H4 (cell line): ENCODE measurements around the gene DDX60. TPM values are rescaled to one million over a fixed set of nuclear protein-coding genes. Genes with fewer than 3 reads are reported as not detected.

Experiments used
- DNase-seq: peaks from one replicate; pipeline ENCODE4 v3.0.0-alpha.2; 2015; ENCODE audit warnings: low spot score
- total RNA-seq: library from RNA; depleted of rRNA; stranded (reverse); fragments of >200 nt; shearing (Covaris generic); gene quantifications from 2 replicates; pipeline ENCODE4 v1.2.3, GENCODE V29; 2014; rRNA removed

The DDX60 gene
- total RNA-seq, 1 experiment from 2014 or later: 30.2 TPM

DNA sequence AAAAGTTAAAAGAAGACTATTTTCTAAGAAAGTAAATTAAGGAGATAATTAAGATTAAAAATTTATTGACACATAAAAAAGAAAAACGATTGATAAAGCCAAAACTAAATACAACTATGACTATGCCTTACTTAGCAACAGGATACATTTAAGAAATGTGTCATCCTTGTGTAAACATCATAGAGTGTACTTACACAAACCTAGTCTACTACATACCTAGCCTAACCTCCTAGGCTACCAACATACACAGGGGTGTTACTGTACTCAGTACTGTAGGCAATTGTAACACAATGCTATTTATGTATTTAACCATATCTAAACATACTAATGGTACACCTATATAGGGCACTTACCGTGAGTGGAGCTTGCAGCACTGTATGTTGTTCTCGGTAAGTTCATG is 117.9 kb downstream of the DDX60 start:
- no peak for DNase-seq

DNA sequence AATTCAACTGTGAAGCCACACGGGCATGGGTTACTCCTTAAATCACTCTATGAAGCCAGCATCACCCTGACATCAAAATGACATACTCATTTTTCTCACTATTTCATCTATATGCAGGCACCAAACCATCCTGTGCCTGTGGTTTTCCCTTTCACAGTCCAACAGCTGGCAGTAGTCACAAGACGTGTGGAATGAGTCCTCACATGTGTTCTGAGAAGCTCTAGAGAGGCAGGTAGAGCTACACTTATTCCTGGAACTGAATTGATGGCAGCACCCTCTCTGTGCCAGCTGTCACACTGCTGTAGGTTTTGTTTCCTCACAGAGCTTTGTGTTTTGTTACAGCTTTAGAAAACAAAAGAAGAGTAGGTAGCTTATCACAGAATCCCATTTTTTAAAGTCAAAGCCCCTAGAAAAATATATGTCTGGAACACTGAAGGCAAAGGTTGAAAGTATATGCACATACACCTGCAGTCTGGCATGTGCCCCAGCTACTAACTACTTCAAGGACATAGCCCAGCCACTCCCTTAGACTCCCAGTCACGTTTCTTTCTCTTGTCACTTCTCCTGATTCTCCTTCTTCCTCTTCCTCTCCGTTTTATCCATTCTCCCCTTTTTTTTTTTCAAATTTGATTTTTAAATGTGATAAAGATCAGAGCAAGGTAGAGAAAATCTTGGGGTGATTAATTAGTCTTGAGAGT is 119.1 kb downstream of the DDX60 start:
- no peak for DNase-seq

GRCh38 chr4:168197926-168198325 is 120.6 kb downstream of the DDX60 start:
- DNase-seq: no peak

DNA sequence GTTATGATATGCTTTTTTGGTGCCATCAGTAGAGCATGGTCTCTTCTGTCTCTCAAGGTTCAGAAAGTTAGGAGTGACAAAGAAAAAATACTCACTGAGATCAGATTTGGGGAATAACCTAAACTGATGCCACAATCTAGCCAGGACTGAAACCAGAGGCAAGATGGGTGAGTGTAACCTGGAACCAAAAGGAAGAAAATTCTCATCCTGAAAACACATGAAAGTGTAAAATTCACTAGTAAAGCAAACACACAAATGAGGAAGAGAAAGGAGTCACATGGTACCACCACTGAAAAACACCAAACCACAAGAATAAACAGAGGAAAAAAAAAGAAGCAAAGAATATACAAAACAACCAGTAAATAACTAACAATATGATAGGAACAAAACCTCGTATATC is 129.8 kb downstream of the DDX60 start:
- DNase-seq: no peak

DNA sequence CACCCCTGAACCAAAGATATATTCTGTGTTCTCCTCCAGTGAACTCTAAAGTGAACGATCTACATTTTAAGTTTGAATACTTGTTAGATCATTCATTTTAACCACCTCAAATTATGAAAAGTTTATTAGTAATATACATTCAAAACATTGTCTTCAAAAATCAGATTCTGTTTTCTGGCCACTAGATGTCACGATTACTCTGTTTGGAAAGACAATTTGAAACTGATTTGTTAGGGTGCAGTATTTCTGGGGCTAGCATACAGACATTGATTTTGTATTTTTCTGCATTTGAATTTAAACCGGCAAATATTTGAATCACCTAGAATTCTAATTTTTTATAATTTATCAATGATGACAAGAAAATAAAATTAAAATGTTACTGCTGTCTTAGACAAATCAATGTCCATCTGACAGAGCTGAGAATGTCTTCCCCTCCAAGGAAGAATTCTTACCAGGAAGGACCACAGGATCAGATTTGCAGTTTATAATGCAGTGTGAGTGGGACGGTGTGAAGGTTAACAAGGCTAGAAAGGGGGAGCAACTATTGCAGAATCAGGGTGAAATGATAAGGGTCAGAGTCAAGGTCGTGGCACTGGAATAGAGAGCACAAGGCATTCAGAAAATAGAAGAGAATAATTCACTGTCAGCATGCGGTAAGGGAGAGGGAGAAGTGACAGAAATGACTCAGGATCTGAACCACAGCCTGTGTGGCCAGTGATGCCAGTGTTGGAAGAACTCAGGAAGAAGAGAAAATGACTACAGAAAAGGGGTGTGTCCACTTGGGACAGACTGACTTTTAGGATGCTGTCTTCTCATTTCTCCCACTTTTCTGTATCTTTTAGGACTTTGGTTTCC is 134.6 kb downstream of the DDX60 start:
- peak; percentile 25 for DNase-seq

GRCh38 chr4:168177546-168178149 is 140.9 kb downstream of the DDX60 start:
- no peak for DNase-seq

DNA sequence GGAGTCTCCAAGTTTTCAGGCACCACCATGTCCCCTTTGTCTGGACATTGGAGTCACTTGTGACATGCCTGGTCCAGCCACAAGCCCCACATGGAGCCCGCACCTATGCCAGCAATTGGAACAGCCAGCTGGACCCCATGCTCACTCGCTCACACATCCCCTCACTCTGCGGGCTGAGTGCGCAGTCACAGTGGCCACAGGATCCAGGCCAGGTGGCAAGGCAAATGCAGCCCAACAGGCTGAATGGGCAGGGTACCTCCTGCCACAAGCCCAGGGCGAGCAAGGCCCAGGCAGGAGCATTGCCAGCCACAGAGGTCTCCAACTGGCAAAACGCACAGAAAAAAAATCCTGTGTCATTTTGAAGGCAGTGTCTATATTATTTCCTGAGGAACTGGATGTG is 144.2 kb downstream of the DDX60 start:
- DNase-seq: no peak

DNA sequence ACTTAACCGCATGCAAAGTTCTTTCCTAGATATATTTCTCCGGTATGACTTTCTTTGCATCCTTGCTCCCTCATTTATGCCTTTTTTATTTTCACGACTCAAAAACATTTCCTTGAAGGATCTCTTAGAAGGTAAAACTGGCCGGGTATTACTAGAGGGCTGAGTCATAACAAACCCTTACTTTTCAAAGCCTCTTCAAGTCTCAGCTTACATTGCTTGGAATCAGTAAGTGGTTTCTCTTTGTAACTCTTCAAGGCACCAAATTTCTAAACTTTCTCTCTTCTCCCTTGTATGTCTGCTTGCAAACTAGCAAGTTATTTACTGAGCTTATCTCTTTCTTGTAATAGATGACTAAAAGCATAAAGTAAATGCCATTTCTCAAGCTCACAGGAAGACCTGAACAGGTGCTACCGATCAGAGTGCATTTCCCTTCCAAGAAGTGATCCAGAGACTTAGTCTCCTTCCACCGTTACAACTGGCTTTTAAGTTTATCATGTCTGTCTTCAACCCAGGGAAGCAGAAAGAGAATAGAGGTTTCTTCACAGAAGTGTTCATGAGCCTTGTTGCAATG is 150.8 kb downstream of the DDX60 start:
- DNase-seq: no peak

Other genes with a start within 250 kb of the DDX60 start
- gene ANXA10, start 226.2 kb downstream of the DDX60 start, total RNA-seq: 1.7 and 3.6 TPM in 2 replicates
- gene DDX60L, start 161.7 kb upstream of the DDX60 start, total RNA-seq: 9.9 and 27.7 TPM in 2 replicates
- 82.3 and 92.1 TPM in 2 replicates for gene PALLD, start 178.3 kb upstream of the DDX60 start, total RNA-seq